GM12878 (cell line): ENCODE data around the gene CXCL14. TPM values are rescaled to one million over a fixed set of nuclear protein-coding genes. Genes with fewer than 3 reads are reported as not detected.

ENCODE experiments used
- ATAC-seq: fragments of 200-7000 bp; cut with Tn5 transposase; 3 replicates; pipeline ENCODE4 v1.9.1; 2020; ENCODE audit warnings: mild to moderate bottlenecking, moderate library complexity
- BruUV-seq: library from RNA; stranded (reverse); fragments of 400-500 nt; replicated peaks from 2 replicates; lab custom pipeline; 2021; lab: Mats Ljungman, UMichigan
- CTCF ChIA-PET: fragments of 300-600 bp; sonication (Branson Sonifier 250); formaldehyde crosslinking; extraction: SDS; loops from one replicate; lab custom pipeline; 2021; ENCODE audit warnings: inconsistent platforms; lab: Yijun Ruan, JAX
- POLR2A ChIA-PET: fragments of 350-600 bp; formaldehyde crosslinking; extraction: SDS; loops from one replicate; lab custom pipeline; 2021; ENCODE audit warnings: inconsistent platforms; lab: Charles Lee
- RAD21 ChIA-PET: fragments of 300-600 bp; sonication (Branson Sonifier 250); formaldehyde crosslinking; loops from one replicate; lab custom pipeline; 2023; ENCODE audit warnings: antibody characterized with exemption; ENCODE audit not compliant: unreplicated experiment; lab: Charles Lee
- SMC1A ChIA-PET: fragments of 300-600 bp; sonication (Branson Sonifier 250); formaldehyde crosslinking; loops from one replicate; lab custom pipeline; 2023; ENCODE audit not compliant: unreplicated experiment, uncharacterized antibody; lab: Charles Lee
- DNase-seq: peaks from one replicate; pipeline ENCODE4 v3.0.0-alpha.2; 2011; ENCODE audit warnings: low read depth, low spot score
- FAIRE-seq: peaks from 3 replicates; lab custom pipeline; 2011; peaks lifted over from hg19 to GRCh38; lab: Jason Lieb, UNC
- H2AFZ ChIP-seq: 2 replicates; pipeline ENCODE4 v1.6.0; 2011; ENCODE audit warnings: low read depth, low read length, control low read depth; ENCODE audit not compliant: control insufficient read depth
- H3K27ac ChIP-seq: 2 replicates; pipeline ENCODE4 v1.5.1; 2011; ENCODE audit warnings: control low read depth; ENCODE audit not compliant: control insufficient read depth, insufficient read depth
- H3K27me3 ChIP-seq, 2 experiments: replicated peaks in 1 of 2; 2 replicates each; pipeline versions ENCODE4 v1.6.0 to v1.6.1; 2011; ENCODE audit warnings: low read length in 1 of 2; ENCODE audit not compliant: control insufficient read depth in 2 of 2, insufficient read depth in 2 of 2
- H3K36me3 ChIP-seq, 2 experiments: 2 replicates each; pipeline ENCODE4 v1.5.1; 2011; ENCODE audit warnings: low read length in 1 of 2; ENCODE audit not compliant: control insufficient read depth in 2 of 2, insufficient read depth in 2 of 2
- H3K4me1 ChIP-seq: 2 replicates; pipeline ENCODE4 v1.6.1; 2011; ENCODE audit warnings: mild to moderate bottlenecking, low read length, moderate library complexity, mixed read lengths; ENCODE audit not compliant: control insufficient read depth, insufficient read depth
- H3K4me2 ChIP-seq: 2 replicates; pipeline ENCODE4 v1.6.0; 2011; ENCODE audit warnings: control low read depth; ENCODE audit not compliant: control insufficient read depth, insufficient read depth
- H3K4me3 ChIP-seq: fragments of 200-600 bp; sonication (generic); 2 replicates; pipeline ENCODE4 v1.5.1; 2016
- H3K79me2 ChIP-seq: 2 replicates; pipeline ENCODE4 v1.6.0; 2011; ENCODE audit warnings: low read length; ENCODE audit not compliant: control insufficient read depth, insufficient read depth
- H3K9ac ChIP-seq: 2 replicates; pipeline ENCODE4 v1.8.0; 2011; ENCODE audit warnings: low read length, control low read depth, mixed read lengths; ENCODE audit not compliant: control insufficient read depth, insufficient read depth
- H3K9me3 ChIP-seq: replicated peaks from 3 replicates; pipeline ENCODE4 v1.5.1; 2011; ENCODE audit warnings: mild to moderate bottlenecking, low read length; ENCODE audit not compliant: control insufficient read depth, insufficient read depth
- H4K20me1 ChIP-seq: 2 replicates; pipeline ENCODE4 v1.6.0; 2011; ENCODE audit not compliant: control insufficient read depth, insufficient read depth
- CREB1 ChIP-seq: IDR thresholded peaks from 2 replicates; pipeline ENCODE4 v1.6.1; 2012; ENCODE audit warnings: low read depth, mild to moderate bottlenecking, inconsistent platforms
- DPF2 ChIP-seq: fragments of 450-650 bp; IDR thresholded peaks from 2 replicates; pipeline ENCODE4 v1.6.1; 2017; ENCODE audit warnings: mild to moderate bottlenecking
- EZH2 ChIP-seq: IDR thresholded peaks from 2 replicates; pipeline ENCODE4 v1.6.1; 2012; ENCODE audit warnings: low read depth, mild to moderate bottlenecking, control low read depth, inconsistent platforms, low read length, borderline replicate concordance; ENCODE audit not compliant: control insufficient read depth
- KAT2A ChIP-seq: conservative IDR thresholded peaks from 2 replicates; pipeline ENCODE4 v1.6.1; 2011; ENCODE audit warnings: low read depth, low read length; ENCODE audit not compliant: control insufficient read depth
- MEF2B ChIP-seq: fragments of 450-650 bp; IDR thresholded peaks from 2 replicates; pipeline ENCODE4 v1.6.1; 2018; ENCODE audit warnings: mild to moderate bottlenecking, moderate library complexity; ENCODE audit not compliant: partially characterized antibody, poor library complexity, severe bottlenecking
- MXI1 ChIP-seq: fragments of 150-350 bp; IDR thresholded peaks from 2 replicates; pipeline ENCODE4 v1.6.1; 2011; ENCODE audit warnings: low read depth, mild to moderate bottlenecking, inconsistent platforms, low read length, improper control_type of control experiment
- POLR2AphosphoS2 ChIP-seq: IDR thresholded peaks from 2 replicates; pipeline ENCODE4 v1.6.1; 2011; ENCODE audit warnings: low read depth, mild to moderate bottlenecking, low read length, improper control_type of control experiment, moderate library complexity
- RBBP5 ChIP-seq: fragments of 200-600 bp; sonication (generic); conservative IDR thresholded peaks from 2 replicates; pipeline ENCODE4 v1.6.1; 2016
- WRNIP1 ChIP-seq: IDR thresholded peaks from 2 replicates; pipeline ENCODE4 v1.6.1; 2011; ENCODE audit warnings: low read depth, low read length, improper control_type of control experiment, borderline replicate concordance
- WGBS: methylation state at CpG from one replicate; pipeline ENCODE4 v1.1.6; 2016; ENCODE audit warnings: low lambda C conversion rate; ENCODE audit not compliant: insufficient replicate concordance, insufficient coverage; ENCODE audit errors: missing lambda C conversion rate; 5-methylcytosine and 5-hydroxymethylcytosine counted together
- in situ Hi-C: fragments of 300-500 bp; cut with MboI; formaldehyde crosslinking; loops from 9 replicates; pipeline ENCODE4 v1.14.3; 2018; ENCODE audit warnings: mixed read lengths
- intact Hi-C: fragments of 100-400 bp; cut with micrococcal nuclease; formaldehyde crosslinking; loops from one replicate; pipeline ENCODE4 v1.14.2; 2022; ENCODE audit not compliant: unreplicated experiment
- polyA plus RNA-seq, 11 experiments: library from polyadenylated mRNA; depleted of rRNA in 4 of 11; unstranded in 6 of 11; stranded (reverse) in 5 of 11; fragments of >200 nt; fragmentation: Nextera tagmentation in 4 of 11; fragmentation: Illumina TruSeq in 1 of 11; extraction: Ambion mirVana in 4 of 11; extraction: Trizol in 1 of 11; gene quantifications; 1 replicate in 1 of 11; 2 replicates in 10 of 11; pipeline versions ENCODE4 v1.2.1 to v1.2.3, GENCODE V29; 2011 to 2016; ENCODE audit warnings: inconsistent platforms in 2 of 11, missing spikeins in 2 of 11, low read depth in 1 of 11
- total RNA-seq, 4 experiments: library from RNA; depleted of rRNA in 3 of 4; stranded (reverse); fragments of >200 nt in 3 of 4; fragmentation: Illumina TruSeq in 1 of 4; extraction: Trizol in 1 of 4; gene quantifications; 2 replicates each; pipeline versions ENCODE4 v1.2.1 to v1.2.3, GENCODE V29; 2013 to 2021
- TF ChIP-seq, protein P1 (sequence below): fragments of 450-650 bp; IDR thresholded peaks from 2 replicates; pipeline ENCODE4 v1.6.1; 2017; ENCODE audit warnings: mild to moderate bottlenecking, moderate library complexity
- TF ChIP-seq, protein P2 (sequence below): fragments of 450-650 bp; formaldehyde crosslinking; IDR thresholded peaks from 2 replicates; pipeline ENCODE4 v1.4.0; 2020; ENCODE audit warnings: mild to moderate bottlenecking, moderate library complexity

CXCL14 gene
- total and polyA plus RNA-seq, 10 of the 15 experiments (the other 5 are each of a cell fraction or from before 2014, with no cell fraction given) = 0.05 TPM; not detected in 9

DNA sequence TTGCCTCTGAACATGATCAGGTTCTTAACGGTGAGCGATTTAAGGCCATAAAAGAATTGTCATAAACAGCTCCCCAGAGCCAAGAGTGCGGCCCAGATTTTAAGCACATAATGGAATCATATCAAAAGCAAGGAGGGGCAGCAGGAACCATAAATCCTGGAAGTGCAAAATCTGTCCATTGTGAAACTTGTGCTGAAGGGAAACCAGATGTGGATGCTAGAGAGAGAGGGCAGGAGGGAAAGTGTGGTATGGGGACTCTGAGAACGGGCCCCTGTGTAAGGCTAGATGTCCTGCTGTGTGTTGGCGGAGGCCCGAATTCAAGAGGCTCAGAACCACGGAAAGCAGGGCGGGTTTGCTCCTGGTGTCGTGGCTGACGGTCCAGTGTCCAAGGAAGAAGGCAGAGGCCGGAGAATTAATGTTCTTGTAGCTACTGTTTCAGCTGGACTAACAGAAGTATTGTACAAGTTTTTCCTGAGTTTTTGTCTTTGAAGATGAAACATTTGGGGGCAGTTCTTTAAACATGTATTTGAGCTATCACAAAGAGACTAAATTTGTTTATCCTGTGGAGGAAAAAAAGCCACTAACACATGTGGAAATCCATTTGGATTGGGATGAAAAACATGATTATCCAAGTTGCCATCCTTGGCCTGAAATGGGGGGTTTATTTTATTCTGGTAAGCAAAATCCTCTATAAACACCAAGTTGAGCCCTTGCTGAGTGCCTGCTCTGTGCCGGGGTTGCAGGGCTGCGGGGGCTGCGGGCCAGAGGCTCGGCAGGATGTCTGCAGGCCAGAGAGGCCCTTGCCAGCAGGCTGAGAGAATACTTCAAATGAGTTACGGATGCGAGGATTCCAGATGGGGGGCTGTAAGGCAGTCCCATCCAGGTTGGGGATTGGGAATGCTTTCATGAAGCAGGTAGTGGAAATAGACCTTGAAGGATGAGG lies 9.2 kb upstream of the CXCL14 start (continued):
- TF ChIP-seq, protein P1, sequence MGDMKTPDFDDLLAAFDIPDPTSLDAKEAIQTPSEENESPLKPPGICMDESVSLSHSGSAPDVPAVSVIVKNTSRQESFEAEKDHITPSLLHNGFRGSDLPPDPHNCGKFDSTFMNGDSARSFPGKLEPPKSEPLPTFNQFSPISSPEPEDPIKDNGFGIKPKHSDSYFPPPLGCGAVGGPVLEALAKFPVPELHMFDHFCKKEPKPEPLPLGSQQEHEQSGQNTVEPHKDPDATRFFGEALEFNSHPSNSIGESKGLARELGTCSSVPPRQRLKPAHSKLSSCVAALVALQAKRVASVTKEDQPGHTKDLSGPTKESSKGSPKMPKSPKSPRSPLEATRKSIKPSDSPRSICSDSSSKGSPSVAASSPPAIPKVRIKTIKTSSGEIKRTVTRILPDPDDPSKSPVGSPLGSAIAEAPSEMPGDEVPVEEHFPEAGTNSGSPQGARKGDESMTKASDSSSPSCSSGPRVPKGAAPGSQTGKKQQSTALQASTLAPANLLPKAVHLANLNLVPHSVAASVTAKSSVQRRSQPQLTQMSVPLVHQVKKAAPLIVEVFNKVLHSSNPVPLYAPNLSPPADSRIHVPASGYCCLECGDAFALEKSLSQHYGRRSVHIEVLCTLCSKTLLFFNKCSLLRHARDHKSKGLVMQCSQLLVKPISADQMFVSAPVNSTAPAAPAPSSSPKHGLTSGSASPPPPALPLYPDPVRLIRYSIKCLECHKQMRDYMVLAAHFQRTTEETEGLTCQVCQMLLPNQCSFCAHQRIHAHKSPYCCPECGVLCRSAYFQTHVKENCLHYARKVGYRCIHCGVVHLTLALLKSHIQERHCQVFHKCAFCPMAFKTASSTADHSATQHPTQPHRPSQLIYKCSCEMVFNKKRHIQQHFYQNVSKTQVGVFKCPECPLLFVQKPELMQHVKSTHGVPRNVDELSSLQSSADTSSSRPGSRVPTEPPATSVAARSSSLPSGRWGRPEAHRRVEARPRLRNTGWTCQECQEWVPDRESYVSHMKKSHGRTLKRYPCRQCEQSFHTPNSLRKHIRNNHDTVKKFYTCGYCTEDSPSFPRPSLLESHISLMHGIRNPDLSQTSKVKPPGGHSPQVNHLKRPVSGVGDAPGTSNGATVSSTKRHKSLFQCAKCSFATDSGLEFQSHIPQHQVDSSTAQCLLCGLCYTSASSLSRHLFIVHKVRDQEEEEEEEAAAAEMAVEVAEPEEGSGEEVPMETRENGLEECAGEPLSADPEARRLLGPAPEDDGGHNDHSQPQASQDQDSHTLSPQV = no peak
- TF ChIP-seq RBBP5 (no peak), MXI1 (no peak)

GRCh38 chr5:135584918-135585317 lies 6.1 kb upstream of the CXCL14 start:
- Histone ChIP-seq H3K9ac (no peak overlapping the region), H3K9me3 (no peaks in the 10 kb centered on the region), H3K4me1 (no peaks in the 10 kb centered on the region), H3K79me2 (no peaks in the 10 kb centered on the region), H3K4me3 (no peak overlapping the region), H3K27ac (no peak overlapping the region), H3K27me3 (peaks cover 2 to 6% of the 10 kb centered on the region in 2 experiments), H4K20me1 (no peaks in the 10 kb centered on the region), H3K4me2 (no peak overlapping the region)
- no peak for FAIRE-seq
- no peak for DNase-seq
- no TSS peak for BruUV-seq
- CTCF ChIA-PET = interaction anchor here (1.5 kb wide), 1 partner anchor 19 kb away, joined by 5 read pairs; no protein-coding TSS in a partner anchor
- SMC1A ChIA-PET = interaction anchor here (1.0 kb wide), 1 partner anchor 38 kb away, joined by 3 read pairs; no protein-coding TSS in a partner anchor
- in situ Hi-C loops = no loop called here
- RAD21 ChIA-PET = no interaction called here
- 35% methylated on average over 6 of the region's 6 CpGs for WGBS
- no peak for ATAC-seq
- TF ChIP-seq POLR2AphosphoS2 (no peak), EZH2 (no peak), MEF2B (no peak), WRNIP1 (no peak), DPF2 (no peak), KAT2A (no peak), CREB1 (no peak)
- TF ChIP-seq, protein P2, sequence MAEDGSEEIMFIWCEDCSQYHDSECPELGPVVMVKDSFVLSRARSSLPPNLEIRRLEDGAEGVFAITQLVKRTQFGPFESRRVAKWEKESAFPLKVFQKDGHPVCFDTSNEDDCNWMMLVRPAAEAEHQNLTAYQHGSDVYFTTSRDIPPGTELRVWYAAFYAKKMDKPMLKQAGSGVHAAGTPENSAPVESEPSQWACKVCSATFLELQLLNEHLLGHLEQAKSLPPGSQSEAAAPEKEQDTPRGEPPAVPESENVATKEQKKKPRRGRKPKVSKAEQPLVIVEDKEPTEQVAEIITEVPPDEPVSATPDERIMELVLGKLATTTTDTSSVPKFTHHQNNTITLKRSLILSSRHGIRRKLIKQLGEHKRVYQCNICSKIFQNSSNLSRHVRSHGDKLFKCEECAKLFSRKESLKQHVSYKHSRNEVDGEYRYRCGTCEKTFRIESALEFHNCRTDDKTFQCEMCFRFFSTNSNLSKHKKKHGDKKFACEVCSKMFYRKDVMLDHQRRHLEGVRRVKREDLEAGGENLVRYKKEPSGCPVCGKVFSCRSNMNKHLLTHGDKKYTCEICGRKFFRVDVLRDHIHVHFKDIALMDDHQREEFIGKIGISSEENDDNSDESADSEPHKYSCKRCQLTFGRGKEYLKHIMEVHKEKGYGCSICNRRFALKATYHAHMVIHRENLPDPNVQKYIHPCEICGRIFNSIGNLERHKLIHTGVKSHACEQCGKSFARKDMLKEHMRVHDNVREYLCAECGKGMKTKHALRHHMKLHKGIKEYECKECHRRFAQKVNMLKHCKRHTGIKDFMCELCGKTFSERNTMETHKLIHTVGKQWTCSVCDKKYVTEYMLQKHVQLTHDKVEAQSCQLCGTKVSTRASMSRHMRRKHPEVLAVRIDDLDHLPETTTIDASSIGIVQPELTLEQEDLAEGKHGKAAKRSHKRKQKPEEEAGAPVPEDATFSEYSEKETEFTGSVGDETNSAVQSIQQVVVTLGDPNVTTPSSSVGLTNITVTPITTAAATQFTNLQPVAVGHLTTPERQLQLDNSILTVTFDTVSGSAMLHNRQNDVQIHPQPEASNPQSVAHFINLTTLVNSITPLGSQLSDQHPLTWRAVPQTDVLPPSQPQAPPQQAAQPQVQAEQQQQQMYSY (CRISPR knock-in tag) = no peak
- TF ChIP-seq, all 136 proteins: peak for 0
- intact Hi-C loops = no loop called here
- POLR2A ChIA-PET = no interaction called here
- no peaks in the 10 kb centered on the region for H3K36me3 ChIP-seq
- no peak overlapping the region for H2AFZ ChIP-seq
